ENCODE data around the gene RBPMS2. TPM values are rescaled to one million over a fixed set of nuclear protein-coding genes. Genes with fewer than 3 reads are reported as not detected.

Gene RBPMS2
- total RNA-seq, 2 experiments from 2014 or later, result 0.12 TPM; not detected in 1

- Mint-ChIP-seq H3K4me1 (ENCODE audit: low read depth) (peaks cover 47% of the 10 kb centered on the region), H3K27me3 (no peaks in the 10 kb centered on the region), H3K36me3 (peaks cover 11% of the 10 kb centered on the region), H3K4me3 (no peak overlapping the region), H3K27ac (no peak overlapping the region), H3K9me3 (no peaks in the 10 kb centered on the region)
- no peak for DNase-seq
- CTCF ChIA-PET, result interaction anchor here (2.1 to 6.5 kb wide), 2 partner anchors 11 to 31 kb away, joined by 12 to 32 read pairs; no protein-coding TSS in a partner anchor
- POLR2A ChIA-PET, result interaction anchor here (0.6 kb wide), 1 partner anchor 474 kb away, joined by 3 read pairs; no protein-coding TSS in a partner anchor
- intact Hi-C loops (cut with micrococcal nuclease), result loop anchor here (5.0 kb wide), 2 partner anchors 74 to 449 kb away; no protein-coding TSS in a partner anchor
These were observed 78.9 kb downstream of the RBPMS2 start for GRCh38 chr15:64696481-64696880.

GRCh38 chr15:64695561-64695992 lies 79.8 kb downstream of the RBPMS2 start:
- CTCF ChIA-PET, result interaction anchor here (2.1 to 6.5 kb wide), 2 partner anchors 10 to 32 kb away, joined by 12 to 32 read pairs; no protein-coding TSS in a partner anchor
- H3K9me3 Mint-ChIP-seq, result no peaks in the 10 kb centered on the region
- intact Hi-C loops (cut with micrococcal nuclease), result loop anchor here (5.0 kb wide), 2 partner anchors 73 to 448 kb away; no protein-coding TSS in a partner anchor
- H3K4me3 Mint-ChIP-seq, result no peak overlapping the region
- H3K4me1 Mint-ChIP-seq (ENCODE audit: low read depth), result peaks cover 41% of the 10 kb centered on the region
- POLR2A ChIA-PET, result no interaction called here
- peaks cover 13% of the 10 kb centered on the region for H3K36me3 Mint-ChIP-seq
- no peak overlapping the region for H3K27ac Mint-ChIP-seq
- H3K27me3 Mint-ChIP-seq, result no peaks in the 10 kb centered on the region
- no peak for DNase-seq

GRCh38 chr15:64694816-64695215 lies 80.6 kb downstream of the RBPMS2 start:
- Mint-ChIP-seq H3K9me3 (no peaks in the 10 kb centered on the region), H3K27me3 (no peaks in the 10 kb centered on the region), H3K4me3 (no peak overlapping the region), H3K4me1 (ENCODE audit: low read depth) (peaks cover 33% of the 10 kb centered on the region), H3K36me3 (peaks cover 13% of the 10 kb centered on the region), H3K27ac (no peak overlapping the region)
- ChIA-PET CTCF (interaction anchor here (2.1 to 6.5 kb wide), 2 partner anchors 9 to 33 kb away, joined by 12 to 32 read pairs; no protein-coding TSS in a partner anchor), POLR2A (no interaction called here)
- intact Hi-C loops (cut with micrococcal nuclease), result loop anchor here (5.0 kb wide), 2 partner anchors 73 to 448 kb away; no protein-coding TSS in a partner anchor
- no peak for DNase-seq

- CTCF ChIA-PET, result interaction anchor here (6.5 kb wide), 1 partner anchor 7 kb away, joined by 32 read pairs; no protein-coding TSS in a partner anchor
- Mint-ChIP-seq H3K4me1 (ENCODE audit: low read depth) (peaks cover 17% of the 10 kb centered on the region), H3K36me3 (peaks cover 15% of the 10 kb centered on the region), H3K9me3 (no peaks in the 10 kb centered on the region), H3K27me3 (no peaks in the 10 kb centered on the region), H3K4me3 (no peak overlapping the region), H3K27ac (peak overlapping the region; percentile 25)
- POLR2A ChIA-PET, result no interaction called here
- no peak for DNase-seq
- intact Hi-C loops (cut with micrococcal nuclease), result no loop called here
These were observed 82.3 kb downstream of the RBPMS2 start for GRCh38 chr15:64693134-64693533.

DNA sequence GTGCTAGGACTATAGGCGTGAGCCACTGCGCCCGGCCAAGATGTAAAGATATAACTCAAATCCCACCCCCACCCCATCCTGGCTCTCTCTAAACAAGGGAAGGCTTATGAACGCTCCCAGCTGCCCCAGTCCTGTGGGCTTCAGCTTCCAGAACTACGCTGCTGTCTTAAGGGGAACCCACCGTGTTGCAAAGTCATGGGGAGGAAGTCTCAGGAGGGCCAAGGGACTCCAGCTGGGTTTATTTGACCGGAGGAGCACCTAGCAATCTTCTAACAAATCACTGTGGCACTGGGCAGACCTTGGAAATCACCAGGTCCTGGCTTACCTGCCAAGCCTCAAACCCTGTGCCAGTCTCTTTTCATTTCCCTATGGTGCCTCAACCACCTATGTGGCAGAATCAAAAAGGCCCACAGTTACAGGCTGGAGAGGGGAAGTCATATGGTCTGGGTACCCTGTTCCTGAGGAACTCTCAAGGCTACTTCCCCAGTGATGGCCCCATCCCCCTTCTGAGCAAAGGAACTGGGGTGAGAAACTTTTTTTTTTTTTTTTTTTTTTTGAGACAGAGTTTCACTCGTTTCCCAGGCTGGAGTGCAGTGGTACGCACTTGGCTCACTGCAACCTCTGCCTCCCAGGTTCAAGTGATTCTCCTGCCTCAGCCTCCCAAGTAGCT lies 83.4 kb downstream of the RBPMS2 start:
- Mint-ChIP-seq H3K4me1 (ENCODE audit: low read depth) (peaks cover 10% of the 10 kb centered on the region), H3K36me3 (peaks cover 23% of the 10 kb centered on the region), H3K4me3 (no peak overlapping the region), H3K27me3 (no peaks in the 10 kb centered on the region), H3K9me3 (no peaks in the 10 kb centered on the region), H3K27ac (peak overlapping the region; percentile 38)
- ChIA-PET CTCF (interaction anchor here (10.8 kb wide), 1 partner anchor 39 kb away, joined by 285 read pairs; no protein-coding TSS in a partner anchor), POLR2A (no interaction called here)
- no peak for DNase-seq
- intact Hi-C loops (cut with micrococcal nuclease), result no loop called here

DNA sequence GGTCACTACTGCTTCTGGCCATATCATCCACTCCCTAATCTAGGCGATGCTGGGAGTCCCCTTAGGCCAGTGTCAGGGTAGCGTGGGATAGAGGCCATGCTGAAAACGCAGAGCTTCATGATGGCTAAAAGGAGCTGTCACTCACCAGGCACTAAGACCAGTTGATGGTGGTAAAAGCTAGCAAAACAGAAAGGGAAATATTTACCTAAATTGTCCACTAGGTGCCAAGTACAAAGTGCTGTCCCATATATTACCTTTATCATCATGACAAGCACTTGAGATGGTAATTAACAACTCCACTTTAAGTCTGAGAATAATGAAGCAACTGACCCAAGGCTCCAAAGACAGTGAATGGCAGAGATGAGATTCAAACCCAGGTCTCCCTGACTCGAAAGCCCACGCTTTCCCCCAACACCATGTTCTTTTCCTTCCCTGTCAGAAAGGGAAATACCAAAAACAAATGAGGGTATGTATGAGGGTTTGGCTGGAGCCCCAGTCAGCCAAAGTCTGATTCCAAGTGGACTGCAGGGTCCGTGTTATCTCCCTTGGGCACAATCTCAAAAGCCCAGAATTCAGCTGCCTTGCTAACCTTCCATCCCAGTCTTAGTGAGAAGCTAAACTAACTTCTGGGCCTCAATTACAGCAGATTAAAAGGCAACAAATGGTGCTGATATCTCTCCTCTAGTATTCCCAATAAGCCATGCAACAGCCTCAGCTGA lies 84.7 kb downstream of the RBPMS2 start:
- no peak overlapping the region for H3K4me3 Mint-ChIP-seq
- intact Hi-C loops (cut with micrococcal nuclease), result no loop called here
- H3K27me3 Mint-ChIP-seq, result no peaks in the 10 kb centered on the region
- H3K27ac Mint-ChIP-seq, result peak overlapping the region; percentile 38
- CTCF ChIA-PET, result interaction anchor here (0.7 to 10.8 kb wide), 7 partner anchors 11 to 121 kb away, joined by 3 to 285 read pairs (median 3); no protein-coding TSS in a partner anchor
- H3K4me1 Mint-ChIP-seq (ENCODE audit: low read depth), result peaks cover 6% of the 10 kb centered on the region
- no peak for DNase-seq
- peaks cover 26% of the 10 kb centered on the region for H3K36me3 Mint-ChIP-seq
- no peaks in the 10 kb centered on the region for H3K9me3 Mint-ChIP-seq
- POLR2A ChIA-PET, result no interaction called here

DNA sequence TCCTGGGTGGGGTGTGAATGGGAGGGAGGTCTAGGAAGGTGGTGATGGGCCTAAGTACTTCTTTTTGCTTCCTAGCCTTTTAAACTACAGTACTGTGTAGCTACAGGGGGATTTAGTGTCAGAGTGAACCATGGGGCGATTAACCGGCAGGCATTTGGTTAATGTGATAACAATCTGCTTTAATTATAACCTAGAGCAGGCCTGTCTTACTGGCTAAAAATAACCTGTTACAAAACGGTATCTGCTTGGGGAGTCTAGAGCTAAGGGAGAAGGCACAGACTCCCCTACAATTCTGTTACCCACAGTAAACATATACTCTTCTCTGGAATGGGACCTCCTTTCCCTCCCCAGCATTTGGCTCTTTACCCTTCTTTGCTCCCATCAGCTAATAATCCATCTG lies 85.4 kb downstream of the RBPMS2 start:
- no peak for DNase-seq
- Mint-ChIP-seq H3K4me3 (no peak overlapping the region), H3K4me1 (ENCODE audit: low read depth) (peaks cover 5% of the 10 kb centered on the region), H3K9me3 (no peaks in the 10 kb centered on the region), H3K36me3 (peaks cover 26% of the 10 kb centered on the region), H3K27ac (no peak overlapping the region), H3K27me3 (no peaks in the 10 kb centered on the region)
- ChIA-PET POLR2A (no interaction called here), CTCF (interaction anchor here (0.7 to 10.8 kb wide), 6 partner anchors 12 to 122 kb away, joined by 3 to 285 read pairs (median 3); no protein-coding TSS in a partner anchor)
- intact Hi-C loops (cut with micrococcal nuclease), result no loop called here

Small RNA genes within 50 kb of the gene (microRNA-seq; reads per million reads assigned to microRNA genes)
- gene MIR1272 (ENCODE audit: borderline microRNAs expressed, borderline number of aligned reads, borderline replicate concordance), result not detected

Other genes starting within 250 kb of the RBPMS2 start
- 10 to 100 TPM; 23.6 to 30.2 TPM for gene PIF1, start 50.1 kb upstream of the RBPMS2 start, total RNA-seq
- gene PLEKHO2, start 66.3 kb upstream of the RBPMS2 start, total RNA-seq, result 10 to 100 TPM; 15.3 to 15.6 TPM
- 1 to 10 TPM; 6.3 to 6.6 TPM for gene ANKDD1A, start 136.3 kb upstream of the RBPMS2 start, total RNA-seq
- gene SPG21, start 214.3 kb upstream of the RBPMS2 start, total RNA-seq, result 10 to 100 TPM; 69.3 to 73.0 TPM

Measured in activated CD4-positive, alpha-beta memory T cell treated with anti-CD3 and anti-CD28 coated beads for 36 hours (primary cell).